Measurements from ENCODE around the gene SDK1. TPM values are rescaled to one million over a fixed set of nuclear protein-coding genes. Genes with fewer than 3 reads are reported as not detected.

The SDK1 gene
- total and polyA plus RNA-seq, 2 of the 8 experiments (the other 6 are each of a cell fraction or from before 2014, with no cell fraction given) = 3.3 to 7.2 TPM

DNA sequence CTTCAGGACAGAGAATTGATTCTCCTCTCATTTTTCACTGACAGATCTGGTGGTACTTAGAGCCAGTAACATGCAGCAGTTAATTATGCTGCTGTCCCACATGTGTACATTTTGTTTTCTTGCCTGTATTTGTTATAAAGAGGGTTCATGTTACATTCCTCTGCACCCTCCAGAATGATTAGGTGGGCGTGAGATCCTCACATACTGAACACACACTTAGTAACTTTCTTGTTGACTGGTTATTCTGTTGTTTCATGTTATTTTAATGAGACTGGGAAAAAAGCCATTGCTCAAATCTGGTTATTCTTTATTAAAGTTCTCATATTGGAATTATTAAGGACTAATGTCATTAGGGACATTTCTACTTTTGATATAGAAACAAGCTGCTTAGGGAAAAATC is 409.1 kb downstream of the SDK1 start:
- Histone ChIP-seq H4K91ac (replicated peaks; ENCODE audit: insufficient read length, low read length) (no peak overlapping the region), H2AK5ac (ENCODE audit: low read depth, low read length) (no peak overlapping the region), H3K4me3 (ENCODE audit: extremely low read depth in 1 of 4, insufficient read depth in 2 of 4, low read depth in 3 of 4, low read length in 4 of 4) (no peak overlapping the region), H3K23me2 (ENCODE audit: low read depth, low read length) (no peaks in the 10 kb centered on the region), H3K14ac (ENCODE audit: insufficient read length) (no peak overlapping the region), H2BK5ac (ENCODE audit: low read depth, low read length) (no peak overlapping the region), H3K36me3 (ENCODE audit: control insufficient read depth in 2 of 4, insufficient read depth in 4 of 4, low read length in 3 of 4) (no peaks in the 10 kb centered on the region), H3K79me1 (ENCODE audit: low read depth, low read length) (no peaks in the 10 kb centered on the region), H2BK12ac (ENCODE audit: low read depth, low read length) (no peak overlapping the region), H3K4me1 (replicated peaks in 1 of 4; ENCODE audit: control insufficient read depth in 3 of 4, insufficient read depth in 4 of 4, low read length in 3 of 4) (no peaks in the 10 kb centered on the region), H3K23ac (ENCODE audit: insufficient read length) (no peak overlapping the region), H3K9ac (replicated peaks in 1 of 4; ENCODE audit: extremely low read depth in 1 of 4, low read depth in 3 of 4, low read length in 3 of 4) (no peak overlapping the region), H2BK20ac (ENCODE audit: low read length) (no peak overlapping the region), H3K56ac (replicated peaks; ENCODE audit: insufficient read length, low read depth, low read length) (no peak overlapping the region), H3K27me3 (replicated peaks in 1 of 4; ENCODE audit: control insufficient read depth in 3 of 4, extremely low read depth in 1 of 4, insufficient read depth in 3 of 4, low read length in 3 of 4) (no peaks in the 10 kb centered on the region), H3K4ac (replicated peaks; ENCODE audit: insufficient read length, low read depth, low read length) (no peak overlapping the region), H4K5ac (ENCODE audit: insufficient read length, low read depth, low read length) (no peak overlapping the region), H3K79me2 (ENCODE audit: control insufficient read depth in 1 of 2, insufficient read depth in 2 of 2, low read length in 2 of 2) (no peaks in the 10 kb centered on the region), H4K8ac (ENCODE audit: extremely low read depth, insufficient read depth, low read length) (no peak overlapping the region), H2AFZ (ENCODE audit: low read length) (no peak overlapping the region), H3K9me3 (ENCODE audit: insufficient read depth in 2 of 2, low read depth in 1 of 2, low read length in 1 of 2) (0 out of 4 replicates have a peak, but pooled peaks cover 0 to 7% of the 10 kb centered on the region in 2 experiments), H2BK15ac (ENCODE audit: low read length) (no peak overlapping the region), H3K4me2 (ENCODE audit: insufficient read depth in 1 of 2, low read depth in 2 of 2, low read length in 2 of 2) (no peak overlapping the region), H4K20me1 (replicated peaks in 1 of 2; ENCODE audit: control insufficient read depth in 1 of 2, insufficient read depth in 2 of 2, low read length in 2 of 2) (no peaks in the 10 kb centered on the region), H3K18ac (ENCODE audit: extremely low read depth, low read length) (no peak overlapping the region), H3K27ac (ENCODE audit: low read depth, low read length) (no peak overlapping the region), H2BK120ac (replicated peaks; ENCODE audit: low read depth, low read length) (no peak overlapping the region)
- POLR2A ChIA-PET (ENCODE audit: partially characterized antibody) = no interaction called here
- TF ChIP-seq NANOG (IDR thresholded peaks at IDR 0.05; ENCODE audit: insufficient read depth, low read depth, low read length, poor library complexity, severe bottlenecking) (no peak), NRF1 (IDR thresholded peaks at IDR 0.05; ENCODE audit: low read depth, low read length) (no peak), JUN (IDR thresholded peaks at IDR 0.05; ENCODE audit: low read depth, low read length) (no peak), CTBP2 (IDR thresholded peaks at IDR 0.05; ENCODE audit: borderline replicate concordance, insufficient read depth, insufficient read length, low read length) (no peak)
- CTCF ChIA-PET (ENCODE audit: partially characterized antibody) = no interaction called here
- peak; percentile 32 for FAIRE-seq
- 85% methylated on average over 1 of the region's 1 CpG; no CpG with 5 or more reads in 1 of the 2 experiments for WGBS, 2 experiments (ENCODE audit: extremely low coverage in 1 of 2, insufficient coverage in 1 of 2, insufficient read length in 1 of 2, insufficient replicate concordance in 2 of 2, low coverage in 1 of 2, low lambda C conversion rate in 2 of 2, missing lambda C conversion rate in 1 of 2)
- DNase-seq (ENCODE audit: low read depth in 1 of 2, low spot score in 2 of 2) = no peak
